H9 (cell line): ENCODE results near the gene GJB5. TPM values are rescaled to one million over a fixed set of nuclear protein-coding genes. Genes with fewer than 3 reads are reported as not detected.

Experiments used
- DNase-seq: peaks from one replicate; pipeline ENCODE4 v3.0.0-alpha.2; 2017
- H2AFZ ChIP-seq: one replicate; pipeline ENCODE4 v1.6.1; 2013; ENCODE audit warnings: mild to moderate bottlenecking, low read length, control low read depth, moderate library complexity
- H2AK5ac ChIP-seq: 2 replicates; pipeline ENCODE4 v1.6.1; 2013; ENCODE audit warnings: low read length, control low read depth, mixed read lengths; ENCODE audit not compliant: insufficient read length
- H2BK120ac ChIP-seq: one replicate; pipeline ENCODE4 v1.6.1; 2013; ENCODE audit warnings: low read depth, mild to moderate bottlenecking, low read length, control low read depth, inconsistent platforms; ENCODE audit not compliant: poor library complexity, severe bottlenecking
- H2BK12ac ChIP-seq: 2 replicates; pipeline ENCODE4 v1.6.1; 2013; ENCODE audit warnings: low read length, control low read depth, mixed read lengths, low read depth; ENCODE audit not compliant: insufficient read length
- H2BK15ac ChIP-seq: 2 replicates; pipeline ENCODE4 v1.6.1; 2013; ENCODE audit warnings: low read depth, low read length, control low read depth
- H2BK20ac ChIP-seq: one replicate; pipeline ENCODE4 v1.6.1; 2013; ENCODE audit warnings: low read depth, mild to moderate bottlenecking, low read length, control low read depth, inconsistent platforms; ENCODE audit not compliant: poor library complexity, severe bottlenecking
- H2BK5ac ChIP-seq: 2 replicates; pipeline ENCODE4 v1.6.1; 2013; ENCODE audit warnings: low read length, control low read depth, mixed read lengths; ENCODE audit not compliant: insufficient read length
- H3K14ac ChIP-seq: 2 replicates; pipeline ENCODE4 v1.6.1; 2013; ENCODE audit warnings: low read length, control low read depth; ENCODE audit not compliant: insufficient read depth
- H3K18ac ChIP-seq: 2 replicates; pipeline ENCODE4 v1.6.1; 2013; ENCODE audit warnings: low read depth, mild to moderate bottlenecking, mixed read lengths, low read length, control low read depth; ENCODE audit not compliant: insufficient read length
- H3K23ac ChIP-seq: 2 replicates; pipeline ENCODE4 v1.6.1; 2013; ENCODE audit warnings: low read length, control low read depth, mixed read lengths, low read depth; ENCODE audit not compliant: insufficient read length
- H3K23me2 ChIP-seq: 2 replicates; pipeline ENCODE4 v1.6.1; 2013; ENCODE audit warnings: low read depth, mild to moderate bottlenecking, mixed read lengths, low read length, control low read depth; ENCODE audit not compliant: insufficient read length, poor library complexity, severe bottlenecking
- H3K27ac ChIP-seq: 2 replicates; pipeline ENCODE4 v1.5.1; 2013; ENCODE audit warnings: low read length, control low read depth, mixed read lengths, low read depth; ENCODE audit not compliant: insufficient read length
- H3K27me3 ChIP-seq: 2 replicates; pipeline ENCODE4 v1.6.1; 2013; ENCODE audit warnings: low read length, control low read depth, inconsistent platforms; ENCODE audit not compliant: insufficient read depth
- H3K4ac ChIP-seq: 2 replicates; pipeline ENCODE4 v1.6.1; 2013; ENCODE audit warnings: low read depth, mild to moderate bottlenecking, control low read depth, inconsistent platforms, low read length, moderate library complexity
- H3K4me1 ChIP-seq: 2 replicates; pipeline ENCODE4 v1.6.1; 2013; ENCODE audit warnings: low read length, control low read depth, inconsistent platforms; ENCODE audit not compliant: insufficient read depth
- H3K4me2 ChIP-seq: 2 replicates; pipeline ENCODE4 v1.6.1; 2013; ENCODE audit warnings: low read length, control low read depth, mixed read lengths; ENCODE audit not compliant: insufficient read length, insufficient read depth
- H3K56ac ChIP-seq: 2 replicates; pipeline ENCODE4 v1.6.1; 2013; ENCODE audit warnings: low read depth, mild to moderate bottlenecking, mixed read lengths, low read length, control low read depth; ENCODE audit not compliant: insufficient read length
- H3K79me1 ChIP-seq: 2 replicates; pipeline ENCODE4 v1.6.1; 2013; ENCODE audit warnings: low read depth, mild to moderate bottlenecking, moderate library complexity, low read length, control low read depth, inconsistent platforms; ENCODE audit not compliant: insufficient read depth, poor library complexity, severe bottlenecking
- H3K79me2 ChIP-seq: 2 replicates; pipeline ENCODE4 v1.6.1; 2013; ENCODE audit warnings: low read length, control low read depth, inconsistent platforms; ENCODE audit not compliant: insufficient read depth
- H3K9ac ChIP-seq: 2 replicates; pipeline ENCODE4 v1.6.1; 2013; ENCODE audit warnings: low read length, control low read depth, mixed read lengths; ENCODE audit not compliant: insufficient read length; ENCODE audit errors: extremely low read depth
- H3K9me3 ChIP-seq: one replicate; pipeline ENCODE4 v1.6.1; 2013; ENCODE audit warnings: low read depth, low read length, inconsistent platforms; ENCODE audit not compliant: control insufficient read depth
- H3T11ph ChIP-seq: one replicate; pipeline ENCODE4 v1.6.1; 2013; ENCODE audit warnings: mild to moderate bottlenecking, low read length, control low read depth, inconsistent platforms
- H4K20me1 ChIP-seq: one replicate; pipeline ENCODE4 v1.6.1; 2013; ENCODE audit not compliant: control insufficient read depth, insufficient read length, insufficient read depth
- H4K5ac ChIP-seq: 2 replicates; pipeline ENCODE4 v1.6.1; 2013; ENCODE audit warnings: low read depth, mild to moderate bottlenecking, mixed read lengths, low read length, control low read depth; ENCODE audit not compliant: insufficient read length
- H4K8ac ChIP-seq: replicated peaks from 2 replicates; pipeline ENCODE4 v1.6.1; 2013; ENCODE audit warnings: low read length, control low read depth, mixed read lengths, low read depth; ENCODE audit not compliant: insufficient read length
- H4K91ac ChIP-seq: 2 replicates; pipeline ENCODE4 v1.6.1; 2013; ENCODE audit warnings: low read depth, mild to moderate bottlenecking, moderate library complexity, mixed read lengths, low read length, control low read depth; ENCODE audit not compliant: insufficient read length
- H3K27ac Mint-ChIP-seq, 3 experiments: 2 replicates in 2 of 3; 3 replicates in 1 of 3; pipeline ENCODE4 v1.8.0; 2020 to 2021; ENCODE audit warnings: mixed read lengths in 3 of 3, mild to moderate bottlenecking in 1 of 3, moderate library complexity in 1 of 3
- H3K27me3 Mint-ChIP-seq: 2 replicates; pipeline ENCODE4 v1.8.0; 2021; ENCODE audit warnings: low read depth, mild to moderate bottlenecking, moderate library complexity, mixed read lengths
- H3K36me3 Mint-ChIP-seq, 3 experiments: 2 replicates in 2 of 3; 3 replicates in 1 of 3; pipeline ENCODE4 v1.8.0; 2020 to 2021; ENCODE audit warnings: low read depth in 3 of 3, mixed read lengths in 3 of 3; ENCODE audit not compliant: insufficient read depth in 1 of 3
- H3K4me1 Mint-ChIP-seq, 2 experiments: 2 replicates each; pipeline ENCODE4 v1.8.0; 2020; ENCODE audit warnings: mixed read lengths in 2 of 2
- H3K4me3 Mint-ChIP-seq, 2 experiments: 2 replicates in 1 of 2; 3 replicates in 1 of 2; pipeline ENCODE4 v1.8.0; 2020 to 2021; ENCODE audit warnings: mild to moderate bottlenecking in 2 of 2, mixed read lengths in 2 of 2, moderate library complexity in 1 of 2
- H3K9me3 Mint-ChIP-seq, 2 experiments: 2 replicates in 1 of 2; 3 replicates in 1 of 2; pipeline ENCODE4 v1.8.0; 2020; ENCODE audit warnings: mild to moderate bottlenecking in 2 of 2, mixed read lengths in 2 of 2, moderate library complexity in 1 of 2
- WGBS: extraction: QIAGEN DNeasy Blood & Tissue Kit; methylation state at CpG from one replicate; pipeline ENCODE4 v1.1.7; 2013; ENCODE audit warnings: missing lambda C conversion rate, low lambda C conversion rate, mixed read lengths; ENCODE audit not compliant: insufficient read length; ENCODE audit errors: extremely low coverage; 5-methylcytosine and 5-hydroxymethylcytosine counted together
- total RNA-seq: library from RNA; stranded (reverse); gene quantifications from 2 replicates; pipeline ENCODE4 v1.2.1, GENCODE V29; 2021
- TF ChIP-seq, protein P1 (sequence below): fragments of 200-600 bp; sonication (generic); conservative IDR thresholded peaks from 3 replicates; pipeline ENCODE4 v1.8.0; 2021; ENCODE audit warnings: antibody characterized with exemption, mild to moderate bottlenecking

The GJB5 gene
- total RNA-seq, 1 experiment from 2014 or later, result 0.22 TPM

DNA sequence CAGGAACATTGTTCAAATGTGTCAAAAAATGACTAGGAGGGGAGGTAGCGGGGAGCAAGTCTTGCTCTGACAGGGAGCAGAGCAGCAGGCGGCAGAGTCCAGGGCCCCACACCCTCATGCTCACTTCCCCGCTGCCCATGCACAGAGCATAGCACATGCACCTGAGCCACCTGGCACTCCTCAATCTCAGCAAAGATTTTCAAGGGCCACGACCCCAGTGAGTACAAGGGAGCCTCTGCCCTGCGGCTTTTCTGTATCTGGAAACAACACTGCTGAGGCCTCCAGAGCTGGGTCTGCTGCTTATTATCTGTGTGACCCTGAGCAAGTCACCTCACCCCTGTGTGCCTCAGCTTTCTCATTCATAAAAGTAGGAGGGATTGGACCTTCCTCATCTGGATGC, 25.1 kb downstream of the GJB5 start:
- peaks cover 13% of the 10 kb centered on the region for H3K23me2 ChIP-seq
- Mint-ChIP-seq H3K4me3 (no peak overlapping the region; a peak in 1 of 5 replicates), H3K4me1 (peaks cover 7 to 9% of the 10 kb centered on the region in 2 experiments), H3K27ac (no peak overlapping the region), H3K9me3 (no peaks in the 10 kb centered on the region), H3K27me3 (peaks cover 44% of the 10 kb centered on the region), H3K36me3 (no peaks in the 10 kb centered on the region)
- no peak overlapping the region for H4K91ac ChIP-seq
- H3K79me1 ChIP-seq, result no peaks in the 10 kb centered on the region
- no peaks in the 10 kb centered on the region for H3K9me3 ChIP-seq
- H3K27ac ChIP-seq, result no peak overlapping the region
- no peak overlapping the region for H2BK20ac ChIP-seq
- WGBS, result no CpG with 5 or more reads among the region's 5 CpGs
- H3K4me2 ChIP-seq, result no peak overlapping the region
- TF ChIP-seq, protein P1, sequence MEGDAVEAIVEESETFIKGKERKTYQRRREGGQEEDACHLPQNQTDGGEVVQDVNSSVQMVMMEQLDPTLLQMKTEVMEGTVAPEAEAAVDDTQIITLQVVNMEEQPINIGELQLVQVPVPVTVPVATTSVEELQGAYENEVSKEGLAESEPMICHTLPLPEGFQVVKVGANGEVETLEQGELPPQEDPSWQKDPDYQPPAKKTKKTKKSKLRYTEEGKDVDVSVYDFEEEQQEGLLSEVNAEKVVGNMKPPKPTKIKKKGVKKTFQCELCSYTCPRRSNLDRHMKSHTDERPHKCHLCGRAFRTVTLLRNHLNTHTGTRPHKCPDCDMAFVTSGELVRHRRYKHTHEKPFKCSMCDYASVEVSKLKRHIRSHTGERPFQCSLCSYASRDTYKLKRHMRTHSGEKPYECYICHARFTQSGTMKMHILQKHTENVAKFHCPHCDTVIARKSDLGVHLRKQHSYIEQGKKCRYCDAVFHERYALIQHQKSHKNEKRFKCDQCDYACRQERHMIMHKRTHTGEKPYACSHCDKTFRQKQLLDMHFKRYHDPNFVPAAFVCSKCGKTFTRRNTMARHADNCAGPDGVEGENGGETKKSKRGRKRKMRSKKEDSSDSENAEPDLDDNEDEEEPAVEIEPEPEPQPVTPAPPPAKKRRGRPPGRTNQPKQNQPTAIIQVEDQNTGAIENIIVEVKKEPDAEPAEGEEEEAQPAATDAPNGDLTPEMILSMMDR, result no peak
- no peak overlapping the region for H3K18ac ChIP-seq
- no peak overlapping the region for H2AFZ ChIP-seq
- no peak overlapping the region for H2BK5ac ChIP-seq
- no peak overlapping the region for H2BK12ac ChIP-seq
- H3K4me1 ChIP-seq, result no peaks in the 10 kb centered on the region
- peaks cover 4% of the 10 kb centered on the region; the same call in 1 of the 2 replicates for H3K27me3 ChIP-seq
- no peaks in the 10 kb centered on the region for H3K79me2 ChIP-seq
- H3K56ac ChIP-seq, result no peak overlapping the region
- H2AK5ac ChIP-seq, result no peak overlapping the region
- H3T11ph ChIP-seq, result no peak overlapping the region
- no peak overlapping the region for H2BK15ac ChIP-seq
- H4K20me1 ChIP-seq, result no peaks in the 10 kb centered on the region
- no peak overlapping the region for H2BK120ac ChIP-seq
- H4K5ac ChIP-seq, result no peak overlapping the region
- no peak for DNase-seq
- H4K8ac ChIP-seq, result no peak overlapping the region
- H3K9ac ChIP-seq, result no peak overlapping the region
- H3K4ac ChIP-seq, result no peak overlapping the region
- no peak overlapping the region for H3K14ac ChIP-seq
- H3K23ac ChIP-seq, result no peak overlapping the region
